DMS79 treated with DMSO at 0.1 percent for 48 hours (cell line): Measurements from ENCODE around the gene PLPPR1.
A peak's percentile ranks its signal among the peaks of the same experiment; 100 is the strongest.

Source experiments
- DNase-seq: peaks from one replicate; lab custom pipeline; 2025; lab: John Stamatoyannopoulos, UW

Gene PLPPR1

DNA sequence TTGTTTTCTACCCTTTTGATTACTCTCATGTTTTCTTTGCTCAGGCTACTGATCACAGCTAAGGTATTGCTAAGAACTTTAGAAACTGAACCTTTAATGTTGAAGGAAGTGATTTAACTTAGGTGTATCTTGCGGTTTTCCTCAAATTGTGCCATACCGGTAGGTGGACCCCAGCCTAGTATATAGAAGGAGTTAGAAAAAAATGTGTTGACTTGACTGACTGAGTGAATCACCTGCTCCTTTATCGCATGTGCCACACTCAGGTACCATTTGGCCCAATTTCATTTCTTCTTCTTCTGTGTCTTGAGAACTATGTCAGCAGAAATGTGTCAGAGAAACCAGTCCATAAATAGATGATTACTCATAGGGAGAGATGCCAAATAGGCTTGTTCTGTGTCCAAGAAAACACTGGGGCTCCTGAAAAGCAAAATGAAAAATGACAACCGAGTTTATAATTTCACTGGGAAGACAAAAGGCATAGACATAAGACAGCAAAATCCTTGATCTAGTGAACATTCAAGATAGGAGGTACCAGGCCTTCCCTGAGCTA, 19.4 kb downstream of the PLPPR1 start:
- DNase-seq: no peak

DNA sequence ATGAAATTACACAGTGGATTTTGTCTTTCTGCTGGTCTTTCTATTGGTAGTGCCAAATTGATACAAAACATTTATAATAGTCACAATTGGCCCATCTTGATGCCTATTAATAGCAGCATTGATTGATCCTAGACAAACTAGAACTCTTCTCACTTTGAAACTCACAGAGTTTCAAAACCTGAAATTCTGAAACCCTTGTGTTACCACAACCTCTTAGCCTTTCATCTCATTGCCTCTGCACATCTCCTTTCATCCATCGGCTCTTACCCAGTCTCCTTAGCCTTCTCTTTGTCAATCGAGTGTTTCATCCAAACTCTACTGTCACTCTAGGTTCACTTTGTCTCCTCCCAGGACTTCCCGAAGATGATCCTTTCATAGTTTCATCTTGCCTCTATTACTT, 22.1 kb downstream of the PLPPR1 start:
- no peak for DNase-seq

DNA sequence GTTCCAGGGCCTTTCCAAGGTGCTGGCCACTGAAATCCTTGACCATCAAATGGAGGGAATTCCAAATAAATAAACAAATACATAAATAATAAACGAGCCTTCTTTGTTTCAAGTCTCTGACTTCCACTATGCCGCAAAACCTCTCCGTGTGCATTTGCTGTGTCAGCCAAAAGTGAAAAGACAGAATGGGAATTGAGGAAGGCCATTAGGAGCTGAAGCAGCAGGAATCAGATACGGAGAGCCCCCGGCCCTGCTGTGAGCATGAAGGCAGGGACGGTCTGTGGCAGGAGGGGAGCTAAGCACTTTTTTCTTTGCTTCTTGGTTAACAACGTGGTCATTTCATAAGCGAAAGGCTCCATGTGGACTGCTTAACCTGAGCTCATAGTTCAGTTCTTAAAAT, 26.1 kb downstream of the PLPPR1 start:
- no peak for DNase-seq

DNA sequence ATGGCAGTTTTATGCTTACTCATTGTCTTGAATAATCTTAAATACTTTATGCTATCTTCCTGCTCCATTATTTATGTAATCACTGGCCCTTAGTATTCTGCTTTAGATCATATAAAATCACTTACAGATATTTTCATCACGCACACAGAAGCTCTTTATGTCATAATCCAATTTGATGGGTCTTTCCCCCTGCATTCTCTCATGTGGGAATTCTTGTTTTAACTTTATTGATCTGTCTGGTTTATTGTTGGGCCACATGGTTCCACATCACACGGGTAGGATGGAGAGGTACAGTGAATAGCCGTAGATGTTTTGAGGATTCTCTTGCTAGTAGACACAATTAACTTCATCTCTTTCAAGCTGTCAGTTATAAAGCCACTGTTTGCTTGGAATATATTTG, 27.0 kb downstream of the PLPPR1 start:
- DNase-seq: no peak

DNA sequence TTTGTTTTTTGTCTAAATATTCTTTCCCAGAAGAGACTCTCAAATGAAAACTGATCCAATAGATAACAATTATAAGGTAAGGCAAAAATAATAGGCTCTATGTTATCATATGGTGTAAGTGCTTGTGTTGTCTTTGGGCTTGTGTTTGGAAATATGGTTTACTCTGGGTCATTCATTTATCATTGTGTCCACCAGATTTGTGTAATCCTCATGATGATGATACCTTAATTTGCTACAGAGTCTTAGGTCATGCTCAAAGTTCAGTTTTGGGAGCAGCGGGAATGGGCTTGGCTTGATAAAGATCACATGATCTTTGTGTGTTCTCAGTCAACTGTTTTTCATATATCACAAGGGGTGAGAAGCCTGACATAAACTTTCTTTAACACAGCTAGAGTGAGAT, 34.2 kb downstream of the PLPPR1 start:
- DNase-seq: no peak

DNA sequence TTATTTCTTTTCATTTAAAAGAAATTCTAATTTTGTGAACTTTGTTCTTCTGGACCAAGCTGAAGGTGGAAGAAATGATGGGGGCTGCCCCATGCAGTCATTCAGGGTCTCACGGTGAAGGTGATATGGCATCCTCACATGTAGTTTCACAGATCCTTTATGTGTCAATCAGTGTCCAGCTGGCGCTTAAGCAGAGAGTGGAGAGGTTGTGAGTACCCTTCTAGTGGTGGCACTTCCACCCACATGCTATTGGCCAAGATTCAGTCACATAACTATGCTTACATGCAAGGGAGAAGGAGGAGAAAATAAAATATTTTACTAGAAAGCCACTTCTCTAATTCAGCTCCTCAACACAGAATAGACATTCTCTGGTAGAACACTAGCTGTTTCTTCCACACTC, 34.7 kb downstream of the PLPPR1 start:
- no peak for DNase-seq

DNA sequence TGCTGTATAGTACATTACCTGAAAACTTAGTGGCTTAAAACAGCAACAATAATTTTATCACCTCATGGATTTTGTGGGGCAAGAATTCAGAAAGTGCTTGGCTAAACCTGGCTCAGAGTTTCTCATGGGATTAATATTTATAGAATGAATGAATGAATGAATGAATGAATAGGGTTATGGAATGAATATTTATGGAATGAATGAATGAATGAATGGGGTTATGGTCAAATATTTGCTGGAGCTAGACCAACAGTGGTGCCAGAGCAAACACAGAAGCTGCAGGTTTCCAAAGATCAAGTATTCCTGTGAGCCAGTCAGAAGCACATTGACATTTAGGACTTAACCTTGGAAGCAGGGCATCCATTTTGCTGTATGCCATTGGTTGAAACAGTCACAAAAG, 35.7 kb downstream of the PLPPR1 start:
- no peak for DNase-seq

DNA sequence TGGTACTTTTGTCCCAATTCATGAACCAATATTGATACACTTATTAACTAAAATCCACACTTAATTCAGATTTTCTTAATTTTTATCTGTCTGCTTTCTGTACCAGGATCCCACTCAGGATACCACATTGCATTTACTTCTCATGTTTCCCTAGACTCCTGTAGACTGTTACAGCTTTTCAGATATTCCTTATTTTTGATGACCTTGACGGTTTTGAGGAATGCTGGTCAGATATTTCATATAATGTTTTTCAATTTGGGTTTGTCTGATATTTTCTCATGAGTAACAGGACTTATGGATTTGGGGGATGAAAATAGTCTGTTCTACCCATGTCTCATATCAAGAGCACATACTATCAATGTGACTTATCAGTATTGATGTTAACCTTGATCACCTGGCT, 37.4 kb downstream of the PLPPR1 start:
- no peak for DNase-seq

DNA sequence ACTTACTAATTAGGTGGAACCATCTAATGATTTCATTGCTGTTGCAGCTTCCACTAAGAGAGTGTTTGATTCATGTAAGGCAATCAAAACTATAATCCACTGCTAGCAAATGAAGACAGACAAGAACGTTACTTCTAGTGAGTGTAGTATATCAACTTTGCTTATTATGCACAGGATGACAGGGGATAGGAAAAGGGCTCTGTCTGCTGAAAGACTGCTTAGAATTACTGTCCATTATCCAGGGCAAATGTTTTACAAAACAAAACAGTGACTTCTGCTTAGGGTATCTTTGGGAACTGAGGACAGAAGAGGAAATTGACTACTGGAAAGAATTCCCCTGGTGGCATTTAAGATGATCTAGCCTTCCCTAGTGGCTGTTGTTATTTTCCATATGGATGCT, 40.2 kb downstream of the PLPPR1 start:
- DNase-seq: no peak

DNA sequence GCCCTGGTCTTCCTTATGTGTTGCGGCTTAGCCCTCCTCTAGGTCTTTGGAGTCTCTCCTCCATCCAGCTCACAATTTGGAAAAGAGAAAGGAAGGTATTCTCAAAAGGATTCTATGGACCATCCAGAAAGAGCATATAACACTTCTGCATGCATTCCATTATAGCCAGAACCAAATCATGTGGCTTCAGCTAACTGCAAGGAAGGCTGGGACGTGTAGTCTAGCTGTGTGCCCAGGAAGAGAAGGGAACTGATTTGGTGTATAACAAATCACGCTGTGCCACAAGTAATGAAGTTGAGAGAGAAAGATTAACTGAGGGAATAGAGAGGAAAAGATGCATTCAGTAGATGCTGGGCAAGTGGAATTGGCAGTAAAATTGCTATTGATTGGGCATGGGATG, 43.7 kb downstream of the PLPPR1 start:
- no peak for DNase-seq

DNA sequence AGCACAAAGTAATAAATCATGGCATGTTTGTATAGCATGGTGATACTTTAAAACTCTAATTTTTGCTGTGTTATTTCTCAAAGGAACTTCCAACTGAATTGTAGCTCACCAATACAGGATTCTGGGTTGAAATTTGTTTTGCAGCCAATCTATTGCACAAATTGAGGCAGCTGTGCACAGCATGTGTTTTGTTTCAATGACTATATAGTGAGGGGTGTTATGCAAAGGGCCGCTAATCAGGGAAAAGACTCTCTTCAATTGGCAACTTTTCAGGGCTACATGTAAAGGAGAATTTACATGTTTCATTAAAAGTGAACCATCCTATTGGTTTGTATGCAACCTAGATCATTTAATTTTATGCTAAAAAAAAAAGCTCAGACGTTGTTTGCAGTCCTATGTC, 44.6 kb downstream of the PLPPR1 start:
- no peak for DNase-seq

DNA sequence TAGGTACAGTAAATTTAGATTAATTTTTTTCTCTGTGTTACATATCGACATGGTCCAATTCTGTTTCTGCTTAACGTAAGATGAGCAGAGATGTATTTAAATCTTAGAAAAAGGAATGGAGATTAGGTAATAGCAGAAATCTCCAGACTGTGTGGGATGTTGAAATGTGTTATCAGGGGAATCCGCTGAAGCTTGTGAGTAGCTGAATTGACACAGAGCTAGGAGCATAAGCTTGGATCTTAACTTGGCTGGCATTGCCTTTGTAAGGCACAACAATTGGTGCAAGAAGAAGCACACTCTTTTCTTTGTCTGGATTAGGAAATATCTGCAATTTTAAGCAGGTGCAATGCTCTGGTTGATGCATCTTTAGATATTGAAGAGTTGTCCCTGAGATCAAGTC, 53.1 kb downstream of the PLPPR1 start:
- DNase-seq: no peak

DNA sequence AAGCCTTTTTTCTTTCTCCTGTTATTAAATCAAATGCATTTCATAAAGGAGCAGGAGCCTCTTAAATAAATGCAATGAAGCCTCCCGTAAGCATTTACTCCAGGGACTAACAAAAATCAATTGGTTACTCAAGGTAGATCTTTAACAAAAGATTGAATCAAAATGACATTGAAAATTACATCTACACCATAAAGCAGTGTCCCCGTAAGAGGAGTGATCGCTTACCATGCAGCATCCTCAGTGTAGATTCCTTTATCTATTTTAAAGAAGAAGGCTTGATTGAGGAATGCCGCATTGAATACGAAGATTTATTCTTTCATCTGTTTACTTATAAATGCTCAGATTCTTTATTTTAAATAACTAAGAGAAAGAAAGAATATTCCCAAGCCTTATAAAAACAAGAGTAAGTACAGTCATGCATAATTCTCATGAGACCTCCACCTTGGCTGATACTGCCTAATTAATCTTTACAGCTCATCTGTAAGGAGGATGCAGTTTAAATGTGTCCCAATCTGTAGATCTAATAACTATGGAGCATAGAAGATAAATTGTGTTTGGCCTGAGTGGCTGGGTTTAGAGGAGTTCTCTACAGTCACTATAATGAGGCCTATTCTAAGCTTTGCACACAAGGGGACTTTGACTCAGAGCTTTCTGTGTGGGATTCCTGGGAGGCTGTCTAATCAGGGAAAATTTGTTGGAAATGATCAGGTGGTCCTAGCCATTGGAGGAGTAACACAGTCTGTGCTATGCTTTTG, 55.1 kb downstream of the PLPPR1 start:
- no peak for DNase-seq

DNA sequence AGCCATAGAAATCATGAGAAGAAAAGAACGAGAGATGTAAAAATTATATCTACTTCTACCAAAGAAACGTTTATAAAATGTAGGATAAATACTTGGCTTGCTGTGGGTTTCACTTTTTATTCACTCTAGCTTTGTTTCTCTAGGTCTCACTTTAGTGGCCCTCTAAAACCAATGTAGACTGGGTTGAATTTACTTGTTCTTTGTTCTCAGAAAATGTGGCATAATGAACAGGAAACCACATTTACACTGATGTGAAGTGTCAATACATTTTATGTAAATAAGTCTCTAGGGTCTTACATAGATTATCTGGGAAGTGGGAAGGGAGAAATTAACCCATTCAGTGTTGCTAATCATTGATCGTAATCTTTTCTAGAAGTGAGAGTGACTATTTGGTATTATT, 58.9 kb downstream of the PLPPR1 start:
- DNase-seq: no peak

DNA sequence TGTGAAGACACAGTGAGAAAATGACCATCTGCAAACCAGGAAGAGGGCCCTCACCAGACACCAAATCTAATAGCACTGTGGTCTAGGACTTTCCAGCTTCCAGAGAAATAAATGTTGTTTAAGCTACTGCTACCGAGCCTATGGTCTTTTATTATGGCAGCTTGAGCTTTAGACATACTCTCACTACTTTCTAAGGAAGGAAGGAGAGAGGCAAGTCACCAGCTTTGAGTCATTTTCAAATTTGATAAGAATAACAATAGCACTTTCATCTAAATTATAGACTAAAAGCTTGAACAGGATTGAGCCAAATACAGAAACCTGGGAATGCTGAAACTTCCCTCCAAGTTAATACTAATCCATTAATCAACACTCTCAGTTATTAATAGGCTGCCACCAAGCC, 64.4 kb downstream of the PLPPR1 start:
- no peak for DNase-seq

DNA sequence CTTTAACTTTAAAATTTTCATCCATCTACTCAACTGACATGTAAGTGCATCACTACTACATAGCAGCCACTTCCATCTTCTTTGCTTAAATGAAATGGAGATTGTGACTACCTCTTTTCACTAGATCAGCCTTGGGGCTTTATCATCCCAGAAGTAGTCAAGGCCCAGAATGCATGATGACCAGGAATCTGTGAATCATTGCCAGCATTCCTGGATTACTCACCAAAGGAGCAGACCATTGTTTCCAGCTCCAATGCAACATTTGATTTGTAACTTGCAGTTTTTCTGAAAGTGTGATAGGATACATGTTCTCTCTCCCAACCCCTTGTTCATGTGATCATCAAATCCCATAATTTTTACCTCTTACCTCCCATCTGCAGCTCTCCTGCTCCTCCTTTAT, 65.1 kb downstream of the PLPPR1 start:
- no peak for DNase-seq

DNA sequence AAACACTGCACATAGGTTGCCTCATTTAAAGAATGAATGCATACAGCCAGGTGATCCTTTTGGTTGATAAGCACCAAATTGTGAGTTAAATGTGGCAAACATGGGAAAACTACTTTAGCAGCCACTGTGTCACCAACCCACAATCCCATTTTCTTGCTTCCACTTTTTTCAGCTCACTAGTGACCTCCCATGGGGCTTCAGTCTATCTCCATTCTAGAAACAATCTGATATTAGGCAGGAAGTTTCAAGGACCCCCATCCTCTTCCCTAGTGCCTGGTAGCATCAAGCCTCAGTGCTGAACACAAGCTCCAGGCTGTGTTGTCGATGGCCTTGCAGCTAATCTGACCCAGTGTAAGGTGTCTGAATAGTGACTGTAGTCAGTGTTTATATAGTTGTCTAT, 66.2 kb downstream of the PLPPR1 start:
- DNase-seq: no peak

DNA sequence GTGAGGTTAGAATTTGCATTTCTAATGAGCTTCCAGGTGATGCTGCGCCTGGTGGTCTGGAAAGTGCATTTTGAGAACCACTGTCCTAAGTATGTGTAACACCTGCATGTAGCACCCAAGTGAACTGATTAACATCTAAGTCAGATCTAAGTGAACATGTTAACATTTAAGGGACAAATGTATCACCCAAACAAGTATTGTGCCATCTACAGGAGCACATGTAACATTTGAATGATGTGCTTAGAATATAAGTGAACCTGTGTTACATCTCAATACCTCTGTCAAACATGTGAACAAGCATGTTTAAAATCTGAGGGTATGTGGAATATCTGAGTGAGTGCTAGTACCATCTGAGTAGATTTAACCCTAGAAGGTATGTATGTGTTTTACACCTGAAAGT, 68.7 kb downstream of the PLPPR1 start:
- DNase-seq: no peak

DNA sequence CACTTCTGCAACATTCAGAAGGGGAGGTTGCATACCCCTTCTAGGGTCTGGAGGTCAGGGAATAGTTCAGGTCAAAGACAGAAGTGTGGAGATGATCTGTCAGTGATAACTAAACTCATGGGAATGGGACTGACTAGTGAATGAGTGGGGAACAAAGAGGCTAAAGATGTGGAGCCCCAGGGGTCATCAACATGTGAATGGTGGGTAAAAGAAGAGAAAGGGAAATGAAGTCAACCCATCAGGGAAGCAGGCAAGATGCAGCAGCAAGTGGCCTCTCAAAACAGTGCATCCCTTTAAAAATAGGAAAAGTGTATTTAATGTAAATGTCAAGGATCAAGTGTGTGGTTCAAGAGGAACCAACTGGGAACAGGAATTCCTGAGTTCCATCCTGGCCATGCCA, 69.9 kb downstream of the PLPPR1 start:
- DNase-seq: no peak

DNA sequence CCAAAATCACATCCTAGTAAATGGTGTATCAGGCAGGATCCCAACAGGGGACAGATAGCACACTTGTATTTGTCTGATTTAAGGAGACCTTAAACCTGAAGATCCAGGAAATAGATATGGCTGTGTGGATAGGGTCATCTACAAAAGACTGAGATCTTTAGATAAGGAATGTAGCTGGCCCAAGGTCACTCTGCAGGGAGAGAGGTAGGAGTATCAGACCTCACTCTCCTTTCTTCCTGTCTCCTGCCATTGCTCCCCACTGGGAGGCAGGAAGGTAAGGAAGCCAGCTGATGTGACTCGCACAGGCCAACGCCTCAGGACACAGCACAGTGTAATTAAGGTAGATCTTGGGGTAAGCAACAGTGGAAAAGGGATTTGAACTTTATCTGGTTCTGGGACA, 85.8 kb downstream of the PLPPR1 start:
- no peak for DNase-seq

DNA sequence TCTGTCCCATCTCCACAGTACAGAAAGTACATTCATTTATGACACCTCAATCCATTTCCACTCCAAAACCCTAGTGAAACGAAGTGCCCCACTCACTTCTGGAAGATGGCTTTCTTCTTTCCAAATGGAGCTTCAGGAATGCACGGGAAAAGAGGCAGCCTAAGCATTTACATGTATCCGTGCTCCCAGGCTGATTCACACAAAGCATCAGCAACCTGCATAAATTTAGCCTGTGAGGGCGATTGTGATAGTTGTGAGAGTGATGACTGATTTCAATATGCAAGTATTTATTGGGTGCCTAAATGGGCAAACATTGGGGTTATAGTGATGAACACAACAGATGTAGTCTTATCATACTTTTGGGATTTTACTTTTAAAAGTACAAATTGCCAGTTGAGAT, 86.6 kb downstream of the PLPPR1 start:
- no peak for DNase-seq

DNA sequence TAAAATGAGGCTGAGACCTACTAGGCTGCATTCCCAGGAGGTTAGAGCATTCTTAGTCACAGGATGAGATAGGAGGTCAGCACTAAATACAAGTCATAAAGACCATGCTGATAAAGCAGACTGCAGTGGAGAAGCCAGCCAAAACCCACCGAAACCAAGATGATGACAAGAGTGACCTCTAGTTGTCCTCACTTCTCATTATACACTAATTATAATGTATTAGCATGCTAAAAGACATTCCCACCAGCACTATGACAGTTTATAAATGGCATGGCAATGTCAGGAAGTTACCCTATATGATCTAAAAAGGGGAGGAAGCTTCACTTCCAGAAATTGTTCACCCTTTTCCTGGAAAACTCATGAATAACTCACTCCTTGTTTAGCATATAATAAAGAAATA, 88.6 kb downstream of the PLPPR1 start:
- no peak for DNase-seq

DNA sequence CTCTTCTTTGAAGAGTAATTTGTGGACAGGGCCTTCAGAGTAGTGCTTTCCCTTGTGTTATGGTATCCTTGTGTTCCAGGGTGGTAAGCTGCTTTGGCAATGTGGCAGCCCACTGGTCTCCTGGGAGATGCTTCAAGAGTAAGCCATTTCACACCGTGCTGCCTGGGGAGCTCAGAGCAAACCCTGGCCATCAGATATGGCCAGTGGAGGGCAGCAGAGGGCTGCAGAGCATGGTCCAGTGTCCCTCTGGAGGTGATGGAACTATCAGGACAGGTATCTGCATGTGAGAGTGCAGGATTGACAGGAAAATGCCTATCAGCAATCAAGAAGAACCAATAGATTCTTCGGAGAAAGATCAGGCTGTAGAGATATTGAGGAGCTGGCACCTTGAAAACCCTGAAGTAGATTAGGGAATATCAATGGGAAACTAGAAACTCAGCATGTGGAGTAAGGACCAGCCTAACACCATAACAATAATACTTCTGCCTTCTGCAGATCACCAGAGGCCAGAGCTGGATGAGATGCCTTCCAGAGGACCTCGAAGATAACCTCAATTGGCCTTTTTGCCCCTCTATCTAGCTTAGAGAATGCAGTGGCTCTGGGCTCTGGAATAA, 90.8 kb downstream of the PLPPR1 start:
- DNase-seq: peak; percentile 0

DNA sequence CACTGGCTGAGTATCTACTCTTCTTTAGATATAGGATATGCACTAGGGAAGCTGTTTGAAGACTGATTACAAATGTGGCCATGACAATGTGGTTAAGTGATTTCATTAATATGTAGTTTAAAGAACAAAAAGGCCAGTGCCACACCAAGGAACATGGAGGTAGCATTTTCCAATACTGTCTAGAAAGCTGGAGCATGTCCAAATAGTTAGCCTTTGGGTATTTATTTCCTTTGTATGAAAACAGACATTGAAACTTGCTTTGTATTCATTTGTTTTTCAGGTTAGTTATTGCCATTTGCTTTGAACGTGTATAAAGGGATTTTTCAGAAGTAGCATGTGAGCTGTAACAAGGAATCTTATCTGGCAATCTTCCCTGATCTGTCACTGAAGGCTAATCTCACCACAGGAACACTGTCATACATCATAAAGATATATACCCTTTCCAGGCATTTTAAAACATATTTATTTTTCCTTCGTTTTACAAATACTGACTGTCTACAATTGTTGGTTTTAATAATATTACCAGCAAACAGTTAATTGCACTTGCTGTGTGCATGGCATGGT, 93.4 kb downstream of the PLPPR1 start:
- DNase-seq: no peak
